Cardiac fibroblast (primary cell): ENCODE data around the gene EZR.

ENCODE experiments used
- DNase-seq, 2 donors: peaks; one replicate each; pipeline versions ENCODE4 v3.0.0 to v3.0.0-alpha.2; 2010; ENCODE audit warnings: low read depth in 2 of 2
- H3K4me3 ChIP-seq, 2 donors: replicated peaks in 1 of 2; 1 replicate in 1 of 2; 2 replicates in 1 of 2; pipeline ENCODE4 v1.5.1; 2011; ENCODE audit warnings: low read depth in 2 of 2, low read length in 2 of 2, mild to moderate bottlenecking in 2 of 2, moderate library complexity in 1 of 2
- CTCF ChIP-seq: IDR thresholded peaks from one replicate; pipeline ENCODE4 v1.5.1; 2011; ENCODE audit warnings: low read depth, mild to moderate bottlenecking, low read length, inconsistent platforms

Gene EZR

GRCh38 chr6:158764926-158765325 lies 54.2 kb downstream of the EZR start:
- H3K4me3 ChIP-seq, result no peak overlapping the region
- no peak for TF ChIP-seq CTCF
- DNase-seq, result no peak

GRCh38 chr6:158764183-158764849 lies 54.9 kb downstream of the EZR start:
- TF ChIP-seq CTCF, result no peak

GRCh38 chr6:158763434-158764182 lies 55.6 kb downstream of the EZR start:
- TF ChIP-seq CTCF, result no peak
- DNase-seq, result no peak
- no peak overlapping the region for H3K4me3 ChIP-seq

More at GRCh38 chr6:158764183-158764849, 54.9 kb downstream of the EZR start:
- H3K4me3 ChIP-seq, result no peak overlapping the region
- no peak for DNase-seq

- no peak overlapping the region for H3K4me3 ChIP-seq
- DNase-seq, result peak in 1 of 2 donors; percentile 15
Observed at GRCh38 chr6:158762787-158763433, 56.3 kb downstream of the EZR start.

GRCh38 chr6:158761746-158762145 lies 57.4 kb downstream of the EZR start:
- no peak for DNase-seq
- no peak overlapping the region for H3K4me3 ChIP-seq
- TF ChIP-seq CTCF, result no peak

More at GRCh38 chr6:158762787-158763433, 56.3 kb downstream of the EZR start:
- TF ChIP-seq CTCF, result no peak

- DNase-seq, result no peak
- TF ChIP-seq CTCF, result no peak
- H3K4me3 ChIP-seq, result no peak overlapping the region
Observed at GRCh38 chr6:158760618-158761250, 58.4 kb downstream of the EZR start.
